Nephron progenitor cell (in vitro differentiated cells): ENCODE data around the gene FJX1.

ENCODE experiments used
- DNase-seq: peaks from one replicate; pipeline ENCODE4 v3.0.0; 2021
- H3K27ac Mint-ChIP-seq: 2 replicates; pipeline ENCODE4 v1.8.0; 2021; ENCODE audit warnings: mild to moderate bottlenecking, moderate library complexity, mixed read lengths
- H3K27me3 Mint-ChIP-seq: 2 replicates; pipeline ENCODE4 v1.8.0; 2021; ENCODE audit warnings: mild to moderate bottlenecking, low read depth, mixed read lengths; ENCODE audit not compliant: poor library complexity
- H3K36me3 Mint-ChIP-seq: 2 replicates; pipeline ENCODE4 v1.8.0; 2021; ENCODE audit warnings: low read depth, mixed read lengths
- H3K4me1 Mint-ChIP-seq: 2 replicates; pipeline ENCODE4 v1.8.0; 2021; ENCODE audit warnings: mixed read lengths
- H3K4me3 Mint-ChIP-seq: 2 replicates; pipeline ENCODE4 v1.8.0; 2021; ENCODE audit warnings: mild to moderate bottlenecking, moderate library complexity, mixed read lengths
- H3K9me3 Mint-ChIP-seq: 2 replicates; pipeline ENCODE4 v1.8.0; 2021; ENCODE audit warnings: mild to moderate bottlenecking, moderate library complexity, mixed read lengths
- TF ChIP-seq, protein P1 (sequence below): fragments of 200-600 bp; sonication (generic); IDR thresholded peaks from 2 replicates; pipeline ENCODE4 v1.5.0; 2021; ENCODE audit warnings: antibody characterized with exemption

Gene FJX1

GRCh38 chr11:35600331-35600838, 17.9 kb upstream of the FJX1 start:
- TF ChIP-seq, protein P1, sequence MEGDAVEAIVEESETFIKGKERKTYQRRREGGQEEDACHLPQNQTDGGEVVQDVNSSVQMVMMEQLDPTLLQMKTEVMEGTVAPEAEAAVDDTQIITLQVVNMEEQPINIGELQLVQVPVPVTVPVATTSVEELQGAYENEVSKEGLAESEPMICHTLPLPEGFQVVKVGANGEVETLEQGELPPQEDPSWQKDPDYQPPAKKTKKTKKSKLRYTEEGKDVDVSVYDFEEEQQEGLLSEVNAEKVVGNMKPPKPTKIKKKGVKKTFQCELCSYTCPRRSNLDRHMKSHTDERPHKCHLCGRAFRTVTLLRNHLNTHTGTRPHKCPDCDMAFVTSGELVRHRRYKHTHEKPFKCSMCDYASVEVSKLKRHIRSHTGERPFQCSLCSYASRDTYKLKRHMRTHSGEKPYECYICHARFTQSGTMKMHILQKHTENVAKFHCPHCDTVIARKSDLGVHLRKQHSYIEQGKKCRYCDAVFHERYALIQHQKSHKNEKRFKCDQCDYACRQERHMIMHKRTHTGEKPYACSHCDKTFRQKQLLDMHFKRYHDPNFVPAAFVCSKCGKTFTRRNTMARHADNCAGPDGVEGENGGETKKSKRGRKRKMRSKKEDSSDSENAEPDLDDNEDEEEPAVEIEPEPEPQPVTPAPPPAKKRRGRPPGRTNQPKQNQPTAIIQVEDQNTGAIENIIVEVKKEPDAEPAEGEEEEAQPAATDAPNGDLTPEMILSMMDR = no peak
- Mint-ChIP-seq H3K27me3 (no peaks in the 10 kb centered on the region), H3K4me3 (no peak overlapping the region)

GRCh38 chr11:35602160-35602793, 16.0 kb upstream of the FJX1 start:
- Mint-ChIP-seq H3K27ac (peak overlapping the region; percentile 44), H3K4me3 (no peak overlapping the region), H3K27me3 (no peaks in the 10 kb centered on the region), H3K36me3 (no peaks in the 10 kb centered on the region), H3K9me3 (peaks cover 7% of the 10 kb centered on the region), H3K4me1 (peaks cover 42% of the 10 kb centered on the region)
- DNase-seq = no peak
- TF ChIP-seq, protein P1 = no peak

More at GRCh38 chr11:35600331-35600838, 17.9 kb upstream of the FJX1 start:
- Mint-ChIP-seq H3K4me1 (peaks cover 28% of the 10 kb centered on the region), H3K36me3 (no peaks in the 10 kb centered on the region), H3K27ac (no peak overlapping the region), H3K9me3 (peaks cover 15% of the 10 kb centered on the region)
- no peak for DNase-seq

GRCh38 chr11:35602979-35603378, 15.3 kb upstream of the FJX1 start:
- TF ChIP-seq, protein P1 = no peak
- Mint-ChIP-seq H3K36me3 (no peaks in the 10 kb centered on the region), H3K4me3 (no peak overlapping the region), H3K9me3 (peaks cover 4% of the 10 kb centered on the region), H3K27ac (peak overlapping the region; percentile 44), H3K27me3 (no peaks in the 10 kb centered on the region), H3K4me1 (peaks cover 44% of the 10 kb centered on the region)
- DNase-seq = no peak

DNA sequence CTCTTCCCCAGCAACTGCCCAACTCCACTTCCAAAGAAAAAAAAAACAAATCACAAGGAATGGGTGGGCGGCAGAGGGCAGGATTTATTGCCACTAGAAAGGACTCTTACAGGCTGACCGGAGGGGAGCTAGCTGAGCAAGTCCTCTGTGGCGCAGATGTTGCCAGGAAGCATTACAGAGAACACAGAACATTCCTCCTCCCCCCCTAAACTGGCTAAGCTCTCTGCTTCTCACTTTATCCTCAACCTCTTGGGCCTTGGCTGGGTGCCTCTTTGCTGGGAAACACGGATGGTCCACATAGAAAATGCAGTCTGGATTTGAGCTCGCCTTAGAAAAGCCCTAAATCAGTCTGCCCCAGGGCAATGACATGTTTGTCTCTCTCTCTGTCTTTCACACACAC, 12.6 kb upstream of the FJX1 start:
- peak overlapping the region; percentile 49 for H3K27ac Mint-ChIP-seq
- H3K9me3 Mint-ChIP-seq = peaks cover 4% of the 10 kb centered on the region
- H3K27me3 Mint-ChIP-seq = peaks cover 18% of the 10 kb centered on the region
- H3K4me1 Mint-ChIP-seq = peaks cover 45% of the 10 kb centered on the region
- TF ChIP-seq, protein P1 = no peak
- no peak overlapping the region for H3K4me3 Mint-ChIP-seq
- peak; percentile 49 for DNase-seq
- H3K36me3 Mint-ChIP-seq = no peaks in the 10 kb centered on the region

- peaks cover 45% of the 10 kb centered on the region for H3K4me1 Mint-ChIP-seq
- H3K4me3 Mint-ChIP-seq = no peak overlapping the region
- no peaks in the 10 kb centered on the region for H3K36me3 Mint-ChIP-seq
- DNase-seq = no peak
- TF ChIP-seq, protein P1 = no peak
- H3K27ac Mint-ChIP-seq = peak overlapping the region; percentile 49
- H3K27me3 Mint-ChIP-seq = peaks cover 20% of the 10 kb centered on the region
- peaks cover 4% of the 10 kb centered on the region for H3K9me3 Mint-ChIP-seq
Measured at GRCh38 chr11:35606206-35606605, 12.1 kb upstream of the FJX1 start.

GRCh38 chr11:35608502-35608901, 9.8 kb upstream of the FJX1 start:
- H3K36me3 Mint-ChIP-seq = no peaks in the 10 kb centered on the region
- H3K4me3 Mint-ChIP-seq = no peak overlapping the region
- H3K4me1 Mint-ChIP-seq = peaks cover 29% of the 10 kb centered on the region
- H3K9me3 Mint-ChIP-seq = peaks cover 4% of the 10 kb centered on the region
- peaks cover 29% of the 10 kb centered on the region for H3K27me3 Mint-ChIP-seq
- DNase-seq = no peak
- no peak overlapping the region for H3K27ac Mint-ChIP-seq
- TF ChIP-seq, protein P1 = no peak
